ENCODE data around the gene SUCLG2.
A peak's percentile ranks its signal among the peaks of the same experiment; 100 is the strongest.

The SUCLG2 gene

GRCh38 chr3:67640023-67640660 lies 14.3 kb downstream of the SUCLG2 start:
- ChIA-PET POLR2A (ENCODE audit: low non-redundant PET) (no interaction called here), CTCF (interaction anchor here (0.5 kb wide), 1 partner anchor 62 kb away, joined by 4 read pairs; no protein-coding TSS in a partner anchor)
- H3K27ac ChIP-seq = no peak overlapping the region
- TF ChIP-seq, protein P1, sequence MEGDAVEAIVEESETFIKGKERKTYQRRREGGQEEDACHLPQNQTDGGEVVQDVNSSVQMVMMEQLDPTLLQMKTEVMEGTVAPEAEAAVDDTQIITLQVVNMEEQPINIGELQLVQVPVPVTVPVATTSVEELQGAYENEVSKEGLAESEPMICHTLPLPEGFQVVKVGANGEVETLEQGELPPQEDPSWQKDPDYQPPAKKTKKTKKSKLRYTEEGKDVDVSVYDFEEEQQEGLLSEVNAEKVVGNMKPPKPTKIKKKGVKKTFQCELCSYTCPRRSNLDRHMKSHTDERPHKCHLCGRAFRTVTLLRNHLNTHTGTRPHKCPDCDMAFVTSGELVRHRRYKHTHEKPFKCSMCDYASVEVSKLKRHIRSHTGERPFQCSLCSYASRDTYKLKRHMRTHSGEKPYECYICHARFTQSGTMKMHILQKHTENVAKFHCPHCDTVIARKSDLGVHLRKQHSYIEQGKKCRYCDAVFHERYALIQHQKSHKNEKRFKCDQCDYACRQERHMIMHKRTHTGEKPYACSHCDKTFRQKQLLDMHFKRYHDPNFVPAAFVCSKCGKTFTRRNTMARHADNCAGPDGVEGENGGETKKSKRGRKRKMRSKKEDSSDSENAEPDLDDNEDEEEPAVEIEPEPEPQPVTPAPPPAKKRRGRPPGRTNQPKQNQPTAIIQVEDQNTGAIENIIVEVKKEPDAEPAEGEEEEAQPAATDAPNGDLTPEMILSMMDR (conservative IDR thresholded peaks at IDR 0.05; ENCODE audit: low read depth) = no peak
- DNase-seq (ENCODE audit: low spot score) = no peak

DNA sequence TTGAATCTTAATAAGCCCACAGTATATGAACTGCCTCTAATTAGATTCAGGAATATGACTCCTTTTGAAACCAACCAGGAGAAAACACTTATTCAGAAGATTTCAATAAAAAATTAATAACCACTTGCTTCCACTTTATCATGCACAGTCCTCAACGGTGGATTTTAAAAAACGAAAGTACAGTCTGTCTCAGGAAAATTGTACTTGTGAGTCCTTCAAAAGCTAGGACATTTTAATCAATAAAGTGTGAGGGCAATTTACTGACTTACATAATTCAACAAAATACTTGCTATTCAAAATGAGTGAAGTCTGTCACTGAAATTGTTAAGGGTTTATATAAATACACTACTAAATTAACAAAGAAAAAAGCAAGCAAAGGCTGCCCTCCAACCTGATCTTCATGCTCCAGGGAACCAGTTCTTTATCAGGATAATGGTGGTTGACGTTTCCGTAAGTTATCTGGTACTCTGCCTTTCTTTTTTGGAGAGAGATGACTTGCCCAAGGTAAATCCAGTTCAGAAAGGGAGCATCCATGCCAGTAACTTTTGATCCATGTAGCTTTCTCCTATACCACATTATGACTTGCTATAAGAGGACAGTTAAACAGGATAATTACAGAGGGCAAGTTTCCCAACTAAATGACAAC lies 17.0 kb downstream of the SUCLG2 start:
- ChIA-PET POLR2A (ENCODE audit: low non-redundant PET) (no interaction called here), CTCF (interaction anchor here (0.6 kb wide), 1 partner anchor 12 kb away, joined by 3 read pairs; no protein-coding TSS in a partner anchor)
- no peak for DNase-seq (ENCODE audit: low spot score)
- TF ChIP-seq, protein P1 (conservative IDR thresholded peaks at IDR 0.05; ENCODE audit: low read depth) = no peak
- H3K27ac ChIP-seq = no peak overlapping the region

GRCh38 chr3:67635806-67636205 lies 18.6 kb downstream of the SUCLG2 start:
- H3K27ac ChIP-seq = no peak overlapping the region
- ChIA-PET CTCF (no interaction called here), POLR2A (ENCODE audit: low non-redundant PET) (no interaction called here)
- TF ChIP-seq, protein P1 (conservative IDR thresholded peaks at IDR 0.05; ENCODE audit: low read depth) = no peak
- no peak for DNase-seq (ENCODE audit: low spot score)

- CTCF ChIA-PET = no interaction called here
- no peak overlapping the region for H3K27ac ChIP-seq
- TF ChIP-seq, protein P1 (conservative IDR thresholded peaks at IDR 0.05; ENCODE audit: low read depth) = no peak
- peak; percentile 37 for DNase-seq (ENCODE audit: low spot score)
- POLR2A ChIA-PET (ENCODE audit: low non-redundant PET) = no interaction called here
Observed at GRCh38 chr3:67635257-67635656, 19.2 kb downstream of the SUCLG2 start.

DNA sequence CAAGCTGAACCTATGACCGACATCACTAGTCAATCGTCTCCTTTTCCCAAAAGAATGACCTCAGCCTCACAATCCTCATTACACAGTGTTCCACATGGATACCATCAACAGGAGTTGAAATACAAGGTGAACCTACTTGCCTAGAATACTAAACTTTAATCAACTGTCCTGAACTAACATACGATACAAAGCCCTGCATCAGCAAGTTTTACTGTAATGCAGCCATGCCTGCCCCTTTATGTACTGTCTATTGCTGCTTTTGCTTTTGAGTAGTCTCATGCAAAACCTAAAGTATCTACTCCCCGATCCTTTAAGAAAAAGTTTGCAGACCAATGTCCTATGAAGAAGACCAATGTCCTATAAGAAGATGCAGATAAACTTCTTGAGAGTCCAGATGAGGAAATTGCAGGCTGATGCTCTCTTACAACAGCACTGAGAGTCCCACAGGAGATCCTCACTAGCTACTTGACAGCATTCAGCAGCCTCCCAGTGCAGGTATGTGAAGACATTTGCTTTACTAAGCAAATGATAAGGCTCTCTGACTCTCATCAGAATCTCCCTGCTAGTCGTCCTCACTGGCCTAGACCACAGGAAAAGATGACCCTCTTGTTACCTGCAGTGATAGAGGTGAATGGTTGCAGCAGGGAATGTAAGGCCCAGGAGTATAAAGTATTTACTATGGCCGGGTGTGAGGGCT lies 23.6 kb downstream of the SUCLG2 start:
- ChIA-PET CTCF (no interaction called here), POLR2A (ENCODE audit: low non-redundant PET) (no interaction called here)
- no peak overlapping the region for H3K27ac ChIP-seq
- TF ChIP-seq, protein P1 (conservative IDR thresholded peaks at IDR 0.05; ENCODE audit: low read depth) = no peak
- no peak for DNase-seq (ENCODE audit: low spot score)

DNA sequence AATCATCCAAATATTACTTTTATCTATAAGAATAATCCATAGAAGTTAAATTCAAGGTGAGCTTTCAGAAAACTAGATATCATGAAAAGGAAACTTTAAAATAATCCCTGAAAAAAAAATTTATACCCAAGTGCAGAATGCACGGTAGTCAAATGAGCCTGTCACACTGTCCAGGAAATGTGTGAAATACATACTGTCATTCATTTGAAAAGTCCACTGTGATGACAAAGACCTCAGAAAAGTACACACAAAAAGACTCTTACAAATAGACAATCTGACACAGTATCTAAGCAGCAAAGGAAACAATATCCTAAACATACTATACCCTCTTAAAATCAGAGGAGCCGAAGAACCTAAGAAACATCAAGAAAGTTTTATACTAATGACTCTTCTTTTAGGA lies 29.7 kb downstream of the SUCLG2 start:
- TF ChIP-seq, protein P1 (conservative IDR thresholded peaks at IDR 0.05; ENCODE audit: low read depth) = no peak
- DNase-seq (ENCODE audit: low spot score) = no peak
- POLR2A ChIA-PET (ENCODE audit: low non-redundant PET) = no interaction called here
- CTCF ChIA-PET = no interaction called here
- no peak overlapping the region for H3K27ac ChIP-seq
